AG09319 (cell line): ENCODE data around the gene ERVFRD-1.

Experiments
- DNase-seq: peaks from one replicate; pipeline ENCODE4 v3.0.0-alpha.2; 2010; ENCODE audit warnings: low read depth; ENCODE audit errors: extremely low read depth
- CTCF ChIP-seq: IDR thresholded peaks from 2 replicates; pipeline ENCODE4 v1.5.1; 2011; ENCODE audit warnings: low read depth, mild to moderate bottlenecking, inconsistent platforms, low read length, moderate library complexity

ERVFRD-1 gene

GRCh38 chr6:11062715-11063114, 48.8 kb downstream of the ERVFRD-1 start:
- no peak for TF ChIP-seq CTCF
- DNase-seq = no peak

GRCh38 chr6:11062083-11062482, 49.4 kb downstream of the ERVFRD-1 start:
- DNase-seq = no peak
- no peak for TF ChIP-seq CTCF

- no peak for DNase-seq
- no peak for TF ChIP-seq CTCF
These were observed 53.1 kb downstream of the ERVFRD-1 start for GRCh38 chr6:11058406-11058805.

- TF ChIP-seq CTCF = no peak
- no peak for DNase-seq
These were observed 54.7 kb downstream of the ERVFRD-1 start for GRCh38 chr6:11056871-11057270.

- TF ChIP-seq CTCF = no peak
- DNase-seq = no peak
These were observed 56.3 kb downstream of the ERVFRD-1 start for GRCh38 chr6:11055127-11055627.

GRCh38 chr6:11054722-11055121, 56.8 kb downstream of the ERVFRD-1 start:
- TF ChIP-seq CTCF = no peak
- no peak for DNase-seq

- TF ChIP-seq CTCF = no peak
- no peak for DNase-seq
These were observed 58.2 kb downstream of the ERVFRD-1 start for GRCh38 chr6:11053307-11053706.
